ENCODE measurements around the gene REX1BD.

Gene REX1BD

GRCh38 chr19:18607226-18608101, 18.9 kb downstream of the REX1BD start:
- TF ChIP-seq FOXP2 (optimal IDR thresholded peaks at IDR 0.05; ENCODE audit: borderline replicate concordance, extremely low read depth, extremely low read length, insufficient read depth) (no peak), TAF1 (IDR thresholded peaks at IDR 0.05; ENCODE audit: borderline replicate concordance, insufficient read depth, low read length) (no peak), POLR2AphosphoS5 (IDR thresholded peaks at IDR 0.05; ENCODE audit: low read depth, low read length) (no peak), SIN3A (IDR thresholded peaks at IDR 0.05; ENCODE audit: borderline replicate concordance, insufficient read depth, low read length) (no peak)
- TF ChIP-seq, protein P1, sequence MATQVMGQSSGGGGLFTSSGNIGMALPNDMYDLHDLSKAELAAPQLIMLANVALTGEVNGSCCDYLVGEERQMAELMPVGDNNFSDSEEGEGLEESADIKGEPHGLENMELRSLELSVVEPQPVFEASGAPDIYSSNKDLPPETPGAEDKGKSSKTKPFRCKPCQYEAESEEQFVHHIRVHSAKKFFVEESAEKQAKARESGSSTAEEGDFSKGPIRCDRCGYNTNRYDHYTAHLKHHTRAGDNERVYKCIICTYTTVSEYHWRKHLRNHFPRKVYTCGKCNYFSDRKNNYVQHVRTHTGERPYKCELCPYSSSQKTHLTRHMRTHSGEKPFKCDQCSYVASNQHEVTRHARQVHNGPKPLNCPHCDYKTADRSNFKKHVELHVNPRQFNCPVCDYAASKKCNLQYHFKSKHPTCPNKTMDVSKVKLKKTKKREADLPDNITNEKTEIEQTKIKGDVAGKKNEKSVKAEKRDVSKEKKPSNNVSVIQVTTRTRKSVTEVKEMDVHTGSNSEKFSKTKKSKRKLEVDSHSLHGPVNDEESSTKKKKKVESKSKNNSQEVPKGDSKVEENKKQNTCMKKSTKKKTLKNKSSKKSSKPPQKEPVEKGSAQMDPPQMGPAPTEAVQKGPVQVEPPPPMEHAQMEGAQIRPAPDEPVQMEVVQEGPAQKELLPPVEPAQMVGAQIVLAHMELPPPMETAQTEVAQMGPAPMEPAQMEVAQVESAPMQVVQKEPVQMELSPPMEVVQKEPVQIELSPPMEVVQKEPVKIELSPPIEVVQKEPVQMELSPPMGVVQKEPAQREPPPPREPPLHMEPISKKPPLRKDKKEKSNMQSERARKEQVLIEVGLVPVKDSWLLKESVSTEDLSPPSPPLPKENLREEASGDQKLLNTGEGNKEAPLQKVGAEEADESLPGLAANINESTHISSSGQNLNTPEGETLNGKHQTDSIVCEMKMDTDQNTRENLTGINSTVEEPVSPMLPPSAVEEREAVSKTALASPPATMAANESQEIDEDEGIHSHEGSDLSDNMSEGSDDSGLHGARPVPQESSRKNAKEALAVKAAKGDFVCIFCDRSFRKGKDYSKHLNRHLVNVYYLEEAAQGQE (IDR thresholded peaks at IDR 0.05; ENCODE audit: insufficient read depth in 1 of 2, low read depth in 2 of 2, low read length in 2 of 2), result no peak

GRCh38 chr19:18608102-18608804, 19.7 kb downstream of the REX1BD start:
- TF ChIP-seq FOXP2 (optimal IDR thresholded peaks at IDR 0.05; ENCODE audit: borderline replicate concordance, extremely low read depth, extremely low read length, insufficient read depth) (no peak), POLR2AphosphoS5 (IDR thresholded peaks at IDR 0.05; ENCODE audit: low read depth, low read length) (no peak), SIN3A (IDR thresholded peaks at IDR 0.05; ENCODE audit: borderline replicate concordance, insufficient read depth, low read length) (no peak), TAF1 (IDR thresholded peaks at IDR 0.05; ENCODE audit: borderline replicate concordance, insufficient read depth, low read length) (no peak)
- TF ChIP-seq, protein P1 (IDR thresholded peaks at IDR 0.05; ENCODE audit: insufficient read depth in 1 of 2, low read depth in 2 of 2, low read length in 2 of 2), result no peak

- TF ChIP-seq FOXP2 (optimal IDR thresholded peaks at IDR 0.05; ENCODE audit: borderline replicate concordance, extremely low read depth, extremely low read length, insufficient read depth), result no peak
- TF ChIP-seq TAF1 (IDR thresholded peaks at IDR 0.05; ENCODE audit: borderline replicate concordance, insufficient read depth, low read length), result no peak
These were observed 20.5 kb downstream of the REX1BD start for GRCh38 chr19:18608805-18609716.

DNA sequence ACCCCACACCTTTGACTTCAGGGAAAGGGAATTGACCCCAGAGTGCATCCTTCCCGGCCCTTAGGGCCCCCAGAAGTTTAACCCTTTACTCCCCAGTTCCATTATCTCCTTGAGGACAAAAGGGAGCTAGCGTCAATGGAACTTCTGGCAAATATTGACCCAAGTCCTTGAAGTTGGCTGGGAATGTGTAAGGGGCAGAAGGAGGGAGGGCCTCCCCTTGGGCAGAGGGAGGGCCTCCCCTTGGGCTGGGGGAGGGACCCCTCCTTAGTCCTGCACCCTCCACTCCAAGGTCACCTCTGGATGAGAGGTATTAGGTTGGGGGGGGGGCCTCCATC, 21.1 kb downstream of the REX1BD start:
- TF ChIP-seq POLR2AphosphoS5 (IDR thresholded peaks at IDR 0.05; ENCODE audit: low read depth, low read length), result no peak
- TF ChIP-seq SIN3A (IDR thresholded peaks at IDR 0.05; ENCODE audit: borderline replicate concordance, insufficient read depth, low read length), result no peak
- no peak for TF ChIP-seq FOXP2 (optimal IDR thresholded peaks at IDR 0.05; ENCODE audit: borderline replicate concordance, extremely low read depth, extremely low read length, insufficient read depth)
- TF ChIP-seq, protein P1 (IDR thresholded peaks at IDR 0.05; ENCODE audit: insufficient read depth in 1 of 2, low read depth in 2 of 2, low read length in 2 of 2), result no peak
- no peak for TF ChIP-seq TAF1 (IDR thresholded peaks at IDR 0.05; ENCODE audit: borderline replicate concordance, insufficient read depth, low read length)

DNA sequence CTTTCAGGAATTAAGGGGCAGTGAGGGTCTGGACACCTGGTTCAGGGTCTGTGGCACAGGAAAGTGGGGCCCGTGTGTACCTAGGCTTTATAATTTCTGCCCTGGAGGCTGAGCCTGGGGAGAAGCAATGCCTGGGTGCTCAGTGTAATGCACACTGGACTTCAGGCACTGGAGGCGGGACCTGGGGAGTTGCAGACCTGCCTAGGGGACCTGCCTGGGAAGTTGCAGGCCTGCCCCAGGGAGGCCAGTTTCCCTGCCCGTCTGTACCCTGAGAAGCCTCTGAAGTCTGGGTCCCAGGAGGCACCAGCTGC, 21.6 kb downstream of the REX1BD start:
- TF ChIP-seq TAF1 (IDR thresholded peaks at IDR 0.05; ENCODE audit: borderline replicate concordance, insufficient read depth, low read length), result no peak
- no peak for TF ChIP-seq POLR2AphosphoS5 (IDR thresholded peaks at IDR 0.05; ENCODE audit: low read depth, low read length)
- TF ChIP-seq, protein P1 (IDR thresholded peaks at IDR 0.05; ENCODE audit: insufficient read depth in 1 of 2, low read depth in 2 of 2, low read length in 2 of 2), result no peak
- TF ChIP-seq FOXP2 (optimal IDR thresholded peaks at IDR 0.05; ENCODE audit: borderline replicate concordance, extremely low read depth, extremely low read length, insufficient read depth), result no peak
- no peak for TF ChIP-seq SIN3A (IDR thresholded peaks at IDR 0.05; ENCODE audit: borderline replicate concordance, insufficient read depth, low read length)

Data from PFSK-1 (cell line).